Neural crest cell (in vitro differentiated cells): Measurements from ENCODE around the gene TADA2B. TPM values are rescaled to one million over a fixed set of nuclear protein-coding genes. Genes with fewer than 3 reads are reported as not detected.

Experiments used
- DNase-seq: peaks from one replicate; pipeline ENCODE4 v3.0.0; 2021; ENCODE audit warnings: low read depth, mixed read lengths, low spot score
- H3K27ac Mint-ChIP-seq: one replicate; pipeline ENCODE4 v1.8.0; 2021; ENCODE audit warnings: mild to moderate bottlenecking, mixed read lengths; ENCODE audit not compliant: unreplicated experiment
- H3K27me3 Mint-ChIP-seq: 2 replicates; pipeline ENCODE4 v1.8.0; 2021; ENCODE audit warnings: low read depth, mild to moderate bottlenecking, mixed read lengths
- H3K36me3 Mint-ChIP-seq: 2 replicates; pipeline ENCODE4 v1.8.0; 2021; ENCODE audit warnings: low read depth, mild to moderate bottlenecking, mixed read lengths
- H3K4me1 Mint-ChIP-seq: 2 replicates; pipeline ENCODE4 v1.8.0; 2021; ENCODE audit warnings: mixed read lengths
- H3K4me3 Mint-ChIP-seq: one replicate; pipeline ENCODE4 v1.8.0; 2021; ENCODE audit warnings: mild to moderate bottlenecking, mixed read lengths
- H3K9me3 Mint-ChIP-seq: 2 replicates; pipeline ENCODE4 v1.8.0; 2021; ENCODE audit warnings: mixed read lengths
- CTCF ChIP-seq: fragments of 200-600 bp; sonication (generic); conservative IDR thresholded peaks from 2 replicates; pipeline ENCODE4 v1.5.0; 2021; ENCODE audit warnings: antibody characterized with exemption, mild to moderate bottlenecking
- total RNA-seq: library from RNA; stranded (reverse); gene quantifications from 2 replicates; pipeline ENCODE4 v1.2.1, GENCODE V29; 2021

The TADA2B gene
- total RNA-seq, 1 donor from 2014 or later: 19.2 TPM

GRCh38 chr4:7049739-7050138 is 6.6 kb downstream of the TADA2B start:
- Mint-ChIP-seq H3K9me3 (no peaks in the 10 kb centered on the region), H3K27ac (no peak overlapping the region), H3K27me3 (no peaks in the 10 kb centered on the region), H3K4me3 (no peak overlapping the region), H3K4me1 (peaks cover 13% of the 10 kb centered on the region), H3K36me3 (peaks cover 6% of the 10 kb centered on the region)
- TF ChIP-seq CTCF: no peak
- no peak for DNase-seq

GRCh38 chr4:7050481-7051143 is 7.4 kb downstream of the TADA2B start:
- DNase-seq: no peak
- Mint-ChIP-seq H3K9me3 (no peaks in the 10 kb centered on the region), H3K36me3 (peaks cover 6% of the 10 kb centered on the region), H3K27me3 (no peaks in the 10 kb centered on the region), H3K4me1 (peaks cover 4% of the 10 kb centered on the region), H3K4me3 (no peak overlapping the region), H3K27ac (no peak overlapping the region)
- TF ChIP-seq CTCF: no peak

GRCh38 chr4:7051144-7051495 is 7.9 kb downstream of the TADA2B start:
- no peaks in the 10 kb centered on the region for H3K9me3 Mint-ChIP-seq
- no peak overlapping the region for H3K4me3 Mint-ChIP-seq
- H3K27me3 Mint-ChIP-seq: no peaks in the 10 kb centered on the region
- no peak for DNase-seq
- H3K4me1 Mint-ChIP-seq: no peaks in the 10 kb centered on the region
- peaks cover 6% of the 10 kb centered on the region for H3K36me3 Mint-ChIP-seq
- no peak for TF ChIP-seq CTCF
- H3K27ac Mint-ChIP-seq: no peak overlapping the region

GRCh38 chr4:7051905-7052304 is 8.7 kb downstream of the TADA2B start:
- no peak for TF ChIP-seq CTCF
- Mint-ChIP-seq H3K27ac (no peak overlapping the region), H3K4me1 (no peaks in the 10 kb centered on the region), H3K4me3 (no peak overlapping the region), H3K27me3 (no peaks in the 10 kb centered on the region), H3K9me3 (no peaks in the 10 kb centered on the region), H3K36me3 (peaks cover 6% of the 10 kb centered on the region)
- DNase-seq: no peak

GRCh38 chr4:7052313-7052712 is 9.1 kb downstream of the TADA2B start:
- no peak overlapping the region for H3K4me3 Mint-ChIP-seq
- H3K4me1 Mint-ChIP-seq: no peaks in the 10 kb centered on the region
- no peak overlapping the region for H3K27ac Mint-ChIP-seq
- no peak for DNase-seq
- H3K9me3 Mint-ChIP-seq: no peaks in the 10 kb centered on the region
- TF ChIP-seq CTCF: no peak
- peaks cover 6% of the 10 kb centered on the region for H3K36me3 Mint-ChIP-seq
- H3K27me3 Mint-ChIP-seq: no peaks in the 10 kb centered on the region
